Kidney (tissue), 14 donors: ENCODE results near the gene CLCN5. TPM values are rescaled to one million over a fixed set of nuclear protein-coding genes. Genes with fewer than 3 reads are reported as not detected.

ENCODE experiments used
- DNase-seq, 5 donors: peaks; one replicate each; pipeline ENCODE4 v3.0.0-alpha.2; 2013 to 2020
- FAIRE-seq: peaks from 2 replicates; lab custom pipeline; 2012; peaks lifted over from hg19 to GRCh38; lab: Jason Lieb, UNC
- H3K27ac ChIP-seq, 2 donors: one replicate each; pipeline ENCODE4 v1.7.0; 2013; ENCODE audit warnings: low read depth in 2 of 2, low read length in 2 of 2, inconsistent platforms in 1 of 2
- H3K27me3 ChIP-seq: one replicate; pipeline ENCODE4 v1.7.1; 2013; ENCODE audit warnings: low read length, inconsistent platforms; ENCODE audit not compliant: control insufficient read depth, insufficient read depth
- H3K36me3 ChIP-seq, 3 donors: one replicate each; pipeline versions ENCODE4 v1.7.0 to v1.7.1; 2013; ENCODE audit warnings: low read length in 3 of 3, control low read depth in 1 of 3, inconsistent platforms in 1 of 3; ENCODE audit not compliant: insufficient read depth in 3 of 3, control insufficient read depth in 2 of 3
- H3K4me1 ChIP-seq, 3 donors: one replicate each; pipeline versions ENCODE4 v1.7.0 to v1.7.1; 2013; ENCODE audit warnings: low read length in 3 of 3, inconsistent platforms in 1 of 3, low read depth in 1 of 3; ENCODE audit not compliant: control insufficient read depth in 2 of 3, insufficient read depth in 2 of 3
- H3K4me3 ChIP-seq, 3 donors: one replicate each; pipeline versions ENCODE4 v1.7.0 to v1.8.1; 2013; ENCODE audit warnings: low read length in 3 of 3, control low read depth in 1 of 3, inconsistent platforms in 1 of 3
- H3K9ac ChIP-seq, 3 donors: one replicate each; pipeline versions ENCODE4 v1.7.0 to v1.7.1; 2013; ENCODE audit warnings: low read length in 3 of 3, control low read depth in 1 of 3, inconsistent platforms in 1 of 3
- H3K9me3 ChIP-seq, 3 donors: one replicate each; pipeline versions ENCODE4 v1.7.0 to v1.7.1; 2013; ENCODE audit warnings: low read length in 3 of 3, control low read depth in 1 of 3, inconsistent platforms in 1 of 3; ENCODE audit not compliant: control insufficient read depth in 2 of 3, insufficient read depth in 1 of 3
- CTCF ChIP-seq: IDR thresholded peaks from 3 replicates; pipeline ENCODE4 v1.5.1; 2012; ENCODE audit warnings: mild to moderate bottlenecking, moderate library complexity, borderline replicate concordance; ENCODE audit not compliant: insufficient read depth; ENCODE audit errors: extremely low read depth
- intact Hi-C: fragments of 100-400 bp; cut with DNase I; formaldehyde crosslinking; loops from one replicate; pipeline ENCODE4 v1.11.1; 2022
- polyA plus RNA-seq: library from polyadenylated mRNA; stranded (reverse); fragments of 350-450 nt; fragmentation: Illumina TruSeq; extraction: RNeasy Lipid Tissue Mini Kit (QIAGEN cat#74804); gene quantifications from one replicate; pipeline ENCODE4 v1.2.3, GENCODE V29; 2014; ENCODE audit warnings: low read depth, low replicate concordance; ENCODE audit not compliant: insufficient read depth
- total RNA-seq: library from RNA; stranded (reverse); fragmentation: NEBNext Ultra II Directional; extraction: Animal tissue kit (Norgen Biotek cat#: 25700); gene quantifications from one replicate; pipeline ENCODE4 v1.2.1, GENCODE V29; 2021
- donor health status: control.
- donor health status: control.
- donor health status: control.
- donor health status: control.
- donor health status: control.
- donor health status: DM: yes; HTN: yes; CAD: no.
- donor health status: Normal renal cell carcinoma (clear cell type).

Gene CLCN5
- total and polyA plus RNA-seq, 2 donors from 2014 or later = 21.1 to 29.7 TPM

- intact Hi-C loops = no loop called here
- no peak overlapping the region for H3K9ac ChIP-seq
- no peak overlapping the region for H3K27ac ChIP-seq
- TF ChIP-seq CTCF = no peak
- H3K9me3 ChIP-seq = no peaks in the 10 kb centered on the region
- FAIRE-seq (no peak), DNase-seq (no peak)
- no peaks in the 10 kb centered on the region for H3K4me1 ChIP-seq
- no peak overlapping the region for H3K4me3 ChIP-seq
- no peaks in the 10 kb centered on the region for H3K27me3 ChIP-seq
- no peaks in the 10 kb centered on the region for H3K36me3 ChIP-seq
Observed at GRCh38 chrX:49958727-49959485, 36.5 kb downstream of the CLCN5 start.

- H3K4me1 ChIP-seq = no peaks in the 10 kb centered on the region
- TF ChIP-seq CTCF = no peak
- no peaks in the 10 kb centered on the region for H3K9me3 ChIP-seq
- intact Hi-C loops = no loop called here
- no peak overlapping the region for H3K27ac ChIP-seq
- no peaks in the 10 kb centered on the region for H3K36me3 ChIP-seq
- no peak overlapping the region for H3K4me3 ChIP-seq
- FAIRE-seq = no peak
- no peak for DNase-seq
- H3K9ac ChIP-seq = no peak overlapping the region
- no peaks in the 10 kb centered on the region for H3K27me3 ChIP-seq
Observed at GRCh38 chrX:49959602-49960001, 37.2 kb downstream of the CLCN5 start.

- Histone ChIP-seq H3K4me1 (no peaks in the 10 kb centered on the region), H3K27ac (no peak overlapping the region), H3K9me3 (no peaks in the 10 kb centered on the region), H3K27me3 (no peaks in the 10 kb centered on the region), H3K9ac (no peak overlapping the region), H3K36me3 (no peaks in the 10 kb centered on the region), H3K4me3 (no peak overlapping the region)
- intact Hi-C loops = no loop called here
- no peak for TF ChIP-seq CTCF
- no peak for FAIRE-seq
- DNase-seq = no peak
Observed at GRCh38 chrX:49960061-49960460, 37.7 kb downstream of the CLCN5 start.
